HG03520 (cell line): ENCODE data around the gene ADM.

Experiments used
- ATAC-seq: cut with Tn5 transposase; IDR thresholded peaks from one replicate; pipeline ENCODE4 v1.9.1; 2021; ENCODE audit warnings: mild to moderate bottlenecking, moderate library complexity; ENCODE audit not compliant: unreplicated experiment

The ADM gene

DNA sequence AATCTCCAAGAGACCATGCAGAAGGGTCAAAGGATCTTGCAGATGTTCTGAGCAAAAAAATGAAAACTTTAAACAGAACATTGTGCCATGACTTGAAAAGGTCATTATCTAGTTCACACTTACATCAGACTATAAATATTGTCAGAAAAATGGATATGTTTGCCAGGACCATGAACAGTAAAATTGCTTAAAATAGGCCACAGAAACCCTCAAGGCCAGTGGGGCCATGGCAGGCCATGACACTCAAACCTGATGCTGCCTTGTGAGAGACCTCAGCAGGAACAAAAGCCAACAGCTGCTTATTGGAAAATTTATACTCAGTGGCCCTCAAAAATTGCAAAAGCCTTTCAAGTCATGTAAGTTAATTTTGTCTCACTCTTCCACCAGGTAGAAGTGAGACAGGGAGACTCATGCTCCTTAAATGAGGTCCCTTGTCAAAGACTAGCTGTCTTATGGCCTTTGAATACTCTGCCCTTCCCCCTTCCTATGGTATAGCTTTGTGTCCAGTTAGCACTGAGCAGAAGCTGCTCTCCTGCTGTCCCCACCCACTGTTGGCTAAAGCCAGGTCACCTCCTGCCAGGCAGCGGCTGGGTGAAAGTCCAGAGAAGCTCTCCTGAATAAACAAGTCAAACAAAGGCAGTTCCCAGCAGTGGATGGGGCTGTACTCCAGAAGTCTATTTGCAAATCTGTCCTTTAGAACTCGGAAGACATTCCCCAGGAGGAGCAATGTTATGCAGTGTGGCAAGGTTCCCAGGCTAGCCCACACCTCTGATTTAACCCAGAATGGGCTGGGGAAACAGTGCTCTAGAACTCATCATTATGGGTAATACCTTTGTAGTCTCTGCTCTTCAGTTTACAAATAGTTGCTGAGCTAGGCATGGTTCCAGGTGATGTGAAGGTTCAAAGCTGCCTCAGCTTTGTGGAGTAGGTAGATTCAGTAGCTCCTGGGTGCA lies 21.4 kb downstream of the ADM start:
- no peak for ATAC-seq

DNA sequence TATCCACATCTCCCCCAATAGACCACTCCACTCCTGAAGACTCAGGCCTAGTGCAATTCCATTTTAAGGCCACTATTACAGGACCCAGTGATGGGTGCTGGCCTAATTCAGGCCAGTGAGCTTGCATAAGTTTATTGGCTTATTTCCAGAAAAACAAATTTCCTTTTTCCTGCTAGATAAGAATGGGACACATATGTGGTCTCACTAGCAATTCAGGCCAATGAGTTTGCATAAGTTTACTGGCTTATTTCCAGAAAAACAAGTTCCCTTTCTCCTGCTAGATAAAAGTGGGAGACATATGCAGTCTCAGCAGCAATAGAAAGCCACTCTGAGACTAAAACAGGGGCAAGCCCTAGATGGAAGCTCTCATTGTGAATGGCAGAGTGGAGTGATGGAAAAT lies 22.4 kb downstream of the ADM start:
- ATAC-seq, result no peak

DNA sequence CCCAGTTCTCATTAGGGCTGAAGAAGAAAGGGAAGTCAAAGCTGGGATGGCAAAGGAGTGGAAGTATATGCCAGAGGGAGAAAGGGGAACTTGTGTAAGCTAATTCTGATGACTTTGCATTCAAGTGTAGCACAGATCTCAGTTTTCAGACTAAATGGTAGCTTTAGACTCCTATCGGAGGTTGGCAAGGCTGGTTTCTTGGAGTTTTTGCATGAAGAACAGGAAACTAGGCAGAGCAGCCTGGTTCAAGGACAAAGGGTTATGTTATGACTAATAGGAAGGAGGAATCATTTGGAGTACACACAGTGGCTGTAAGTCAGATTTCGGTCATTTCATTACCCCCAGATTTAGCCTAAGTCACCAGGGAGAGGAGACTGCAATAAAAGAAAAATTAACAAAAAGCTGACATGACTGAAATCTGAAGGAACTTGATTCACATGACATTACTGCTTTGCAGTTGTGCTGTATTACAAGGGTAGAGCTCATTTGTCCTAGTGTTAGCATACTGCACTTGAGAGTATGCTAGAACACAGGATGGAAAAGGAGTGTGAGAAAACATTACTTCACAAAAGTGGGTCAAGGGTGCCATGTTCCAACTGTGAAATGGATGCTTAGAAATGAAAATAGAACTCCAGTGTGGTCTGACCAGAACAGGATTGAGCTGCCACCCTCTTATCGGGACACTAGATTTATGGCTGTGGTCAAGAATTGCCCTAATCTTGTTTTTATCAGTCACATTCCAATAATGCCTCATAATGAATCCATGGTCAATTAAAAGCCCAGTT lies 23.6 kb downstream of the ADM start:
- ATAC-seq, result no peak

DNA sequence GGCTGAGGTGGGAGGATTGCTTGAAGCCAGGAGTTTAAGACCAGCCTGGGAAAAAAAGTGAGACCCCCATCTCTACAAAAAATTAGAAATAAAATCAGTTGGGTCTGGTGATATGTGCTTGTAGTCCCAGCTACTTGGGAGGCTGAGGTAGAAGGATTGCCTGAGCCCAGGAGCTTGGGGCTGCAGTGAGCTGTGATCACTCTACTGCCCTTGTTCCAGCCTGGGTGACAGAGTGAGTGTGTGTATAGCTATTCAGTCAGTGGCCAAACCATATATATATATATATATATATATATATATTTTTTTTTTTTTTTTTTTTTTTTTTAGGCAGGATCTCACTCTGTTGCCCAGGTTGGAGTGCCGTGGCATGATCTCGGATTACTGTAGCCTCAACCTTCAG lies 24.5 kb downstream of the ADM start:
- no peak for ATAC-seq

DNA sequence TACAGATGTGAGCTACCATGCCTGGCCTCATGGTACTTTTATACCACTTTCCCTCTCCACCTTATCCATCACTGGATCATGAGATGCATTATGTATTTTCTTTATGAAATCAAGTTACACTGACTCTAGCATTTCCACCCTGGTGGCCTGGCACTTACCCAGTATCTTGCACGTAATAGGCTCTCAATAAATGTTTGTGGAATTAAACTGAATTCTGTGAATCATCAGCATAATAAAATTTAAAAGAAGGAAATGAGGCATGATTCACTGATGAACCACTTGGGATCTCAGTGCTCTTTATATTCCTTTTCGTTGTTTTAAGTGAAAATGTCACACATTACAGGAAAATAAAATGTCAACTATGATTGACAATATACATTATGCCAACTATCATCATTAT lies 25.1 kb downstream of the ADM start:
- no peak for ATAC-seq

DNA sequence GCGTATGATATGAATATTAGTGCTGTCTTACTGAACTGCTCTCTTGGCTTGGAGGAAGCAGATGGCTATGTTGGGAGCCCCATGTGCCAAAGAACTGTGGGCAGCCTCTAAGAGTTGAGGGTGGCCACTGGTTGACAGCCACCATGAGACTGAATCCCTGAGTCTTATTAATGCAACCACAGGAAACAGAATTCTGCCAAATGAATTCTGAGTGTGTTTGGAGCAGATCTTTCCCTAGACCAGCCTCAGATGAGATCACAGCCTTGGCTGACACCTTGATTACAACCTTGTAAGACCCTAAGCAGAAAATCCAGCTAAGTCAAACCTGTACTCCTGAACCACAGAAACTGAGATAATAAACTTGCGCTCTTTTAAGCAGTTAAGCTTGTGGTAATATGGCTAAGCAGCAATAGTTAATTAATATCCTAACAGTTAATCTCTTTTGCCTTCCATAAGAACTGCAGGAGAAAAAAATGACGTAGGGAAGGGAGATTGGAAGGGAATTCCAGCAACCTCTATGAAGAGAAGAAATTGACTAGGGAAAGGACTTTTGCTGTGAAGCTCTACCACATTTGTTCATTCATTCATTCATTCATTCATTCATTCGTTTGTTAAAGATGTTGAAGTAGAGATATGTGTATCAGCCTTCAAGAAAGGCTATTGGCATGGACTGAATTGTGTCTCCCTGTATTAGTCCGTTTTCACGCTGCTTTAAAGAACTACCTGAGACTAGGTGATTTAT lies 26.8 kb downstream of the ADM start:
- ATAC-seq, result no peak

DNA sequence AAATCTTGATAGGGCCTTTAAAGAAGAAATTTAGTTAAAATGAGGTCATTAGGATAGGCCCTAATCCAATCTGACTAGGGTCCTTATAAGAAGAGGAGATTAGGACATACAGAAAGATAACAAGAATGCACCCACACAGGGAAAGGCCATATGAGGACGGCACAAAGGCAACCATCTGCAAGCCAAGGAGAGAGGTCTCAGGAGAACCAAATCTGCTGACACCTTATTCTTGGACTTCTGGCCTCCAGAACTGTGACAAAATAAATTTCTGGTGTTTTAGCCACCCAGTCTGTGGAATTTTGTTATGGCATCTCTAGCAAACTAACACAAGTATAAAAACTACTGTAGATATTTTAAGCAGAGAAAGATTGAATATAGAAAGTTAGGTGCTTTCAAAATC lies 28.6 kb downstream of the ADM start:
- ATAC-seq, result no peak

DNA sequence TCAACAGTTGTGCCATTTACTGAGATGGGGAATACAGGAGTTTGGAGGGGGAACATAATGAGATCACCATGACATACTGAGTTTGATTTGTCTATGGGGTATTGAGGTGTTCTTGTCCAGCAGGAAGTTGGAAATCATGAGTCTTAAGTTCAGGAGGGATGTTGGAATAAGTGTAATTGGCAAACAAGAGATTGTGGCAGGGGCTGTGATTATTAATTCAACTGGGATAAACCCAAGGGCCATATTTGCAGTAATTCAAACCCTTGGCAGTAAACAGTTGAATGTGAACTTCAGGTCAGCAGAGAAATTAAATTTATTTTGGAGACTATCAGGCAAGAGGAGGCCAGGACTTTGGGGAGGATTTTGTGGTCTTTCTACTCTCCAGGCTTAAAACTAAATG lies 33.4 kb downstream of the ADM start:
- no peak for ATAC-seq

DNA sequence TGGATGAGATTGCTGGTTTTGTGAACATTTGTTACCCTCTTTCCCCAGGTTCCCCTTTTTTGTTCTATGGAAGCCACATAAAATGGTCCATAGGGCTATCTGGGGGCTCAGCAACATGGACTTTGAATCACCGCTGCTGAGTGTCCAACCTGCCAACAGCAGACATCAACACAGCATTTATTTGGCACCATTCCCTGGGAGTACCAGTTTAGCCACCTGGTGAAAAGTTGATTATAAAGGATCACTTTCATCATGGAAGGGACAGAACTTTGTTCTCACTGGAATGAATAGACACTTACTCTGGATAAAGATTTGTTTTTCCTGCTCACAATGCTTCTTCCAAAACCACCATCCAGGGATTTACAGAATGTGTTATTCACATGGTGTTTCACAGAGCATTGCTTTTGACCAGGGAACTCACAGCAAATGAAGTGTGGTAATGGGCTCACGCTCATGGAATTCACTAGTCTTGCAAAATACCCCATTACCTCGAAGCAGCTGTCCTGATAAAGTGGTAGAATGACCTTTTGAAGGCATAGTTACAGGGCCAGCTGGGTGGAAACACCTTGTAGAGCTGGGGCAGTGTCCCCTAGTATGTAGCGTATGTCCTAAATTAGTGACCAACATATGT lies 43.9 kb downstream of the ADM start:
- no peak for ATAC-seq

DNA sequence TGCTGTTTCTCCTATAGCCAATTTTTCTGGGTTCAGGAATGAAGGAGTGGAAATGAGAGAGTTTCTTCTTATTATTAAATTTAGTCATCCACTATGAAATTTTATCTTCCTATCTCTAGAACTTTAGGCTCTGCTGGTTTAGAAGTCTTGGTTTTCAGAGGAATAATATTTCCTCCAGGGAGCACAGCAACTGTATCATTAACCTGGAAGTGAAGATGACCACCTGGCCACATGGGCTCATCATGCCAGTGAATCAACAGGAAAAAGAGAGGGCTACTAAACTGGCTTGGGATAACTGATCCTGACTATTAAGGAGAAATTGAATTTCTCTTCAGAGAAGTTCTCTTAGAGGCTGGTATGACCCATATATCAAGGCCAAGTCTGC lies 44.4 kb downstream of the ADM start:
- no peak for ATAC-seq

DNA sequence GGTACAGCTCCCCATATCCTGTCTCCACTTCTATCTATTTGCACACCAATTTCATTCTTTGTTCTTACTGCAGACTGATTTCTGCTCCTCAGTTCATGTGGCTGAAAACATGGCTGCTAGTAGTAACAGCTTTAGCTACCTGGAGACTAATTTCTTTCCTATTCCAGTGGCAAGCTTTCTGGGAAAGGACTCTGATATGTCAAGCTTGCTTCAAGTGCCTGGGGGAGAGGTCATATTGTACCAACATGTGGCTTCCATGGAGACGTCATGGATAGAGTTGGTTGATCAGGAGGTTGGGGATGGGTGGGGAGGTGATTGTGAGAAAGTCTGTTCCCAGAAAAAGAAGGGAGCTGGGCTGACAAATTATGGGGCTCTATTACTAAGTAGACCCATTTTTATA lies 44.9 kb downstream of the ADM start:
- ATAC-seq, result no peak

DNA sequence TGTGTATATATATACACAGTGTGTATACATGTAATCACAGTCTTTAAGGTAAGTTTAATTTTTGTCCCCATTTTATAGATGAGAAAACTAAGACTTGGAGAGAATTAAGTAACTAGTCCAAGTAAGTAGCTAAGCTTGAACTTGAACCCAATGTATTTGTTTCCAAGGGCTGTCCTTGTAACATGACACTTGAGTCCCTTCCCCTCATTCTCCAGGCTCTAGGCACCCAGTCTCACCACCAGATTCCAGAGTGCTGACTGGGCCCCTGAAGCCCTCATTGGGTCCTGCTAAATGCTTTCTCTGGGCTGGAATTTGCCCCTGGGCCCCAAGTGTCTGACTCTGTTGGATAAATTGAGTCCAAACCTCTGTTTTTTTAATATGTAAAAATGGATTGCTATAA lies 45.5 kb downstream of the ADM start:
- no peak for ATAC-seq

DNA sequence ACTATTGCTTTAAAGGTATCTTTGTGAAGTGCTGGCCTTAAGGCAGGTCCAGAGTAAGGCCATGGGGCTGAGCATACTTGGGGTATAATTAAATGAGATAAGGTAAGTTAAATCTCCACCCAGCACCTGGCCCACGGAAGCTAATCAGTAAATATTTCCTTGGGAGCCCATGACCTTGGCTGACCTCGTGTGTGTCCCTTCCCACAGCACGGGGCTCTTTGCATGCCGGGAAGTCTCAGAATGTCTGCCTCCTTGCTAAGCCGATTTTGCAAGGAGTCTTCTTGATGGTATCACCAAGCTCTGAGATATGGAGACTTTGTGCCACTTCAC lies 46.5 kb downstream of the ADM start:
- no peak for ATAC-seq

DNA sequence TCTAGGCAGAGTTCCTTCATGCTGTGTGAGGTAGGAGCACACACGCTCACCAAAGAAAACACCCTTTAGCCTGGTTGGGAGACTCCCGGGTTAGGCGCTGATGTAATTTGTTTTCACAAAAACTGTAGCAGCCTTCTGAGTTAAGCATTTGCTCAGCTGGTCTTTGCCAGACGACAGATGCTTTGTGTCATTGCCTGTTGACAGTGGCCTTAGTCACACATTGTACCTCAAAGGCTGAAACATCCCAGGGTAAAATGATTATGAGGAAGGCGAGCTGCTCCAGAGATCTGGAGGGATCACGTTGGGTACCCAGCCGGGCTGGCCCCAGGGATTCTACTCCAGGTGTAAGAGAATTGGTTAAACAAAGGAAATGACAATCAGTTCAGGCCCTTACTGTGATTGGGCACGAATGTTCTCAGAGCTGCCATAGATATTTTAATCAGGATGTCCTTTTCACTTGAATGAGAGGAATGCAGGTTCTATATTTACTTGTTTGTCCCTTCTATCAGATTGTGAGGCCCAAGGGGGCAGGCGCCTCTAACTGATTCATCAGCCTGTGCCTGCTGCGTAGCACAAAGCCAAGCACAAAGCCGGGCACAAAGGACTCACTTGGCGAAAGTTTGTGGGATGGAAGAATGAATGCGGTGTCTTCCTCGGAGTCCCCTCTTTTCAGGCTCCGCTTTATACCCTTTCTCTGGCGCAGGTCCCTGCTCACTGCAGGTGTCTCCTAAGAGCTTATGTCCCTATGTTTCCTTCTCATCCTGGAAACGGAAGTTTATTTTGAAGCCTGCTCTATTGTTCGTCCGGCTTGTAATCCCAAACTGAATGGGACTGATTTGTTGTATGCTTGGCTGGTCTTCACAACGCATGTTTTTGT lies 47.1 kb downstream of the ADM start:
- no peak for ATAC-seq

DNA sequence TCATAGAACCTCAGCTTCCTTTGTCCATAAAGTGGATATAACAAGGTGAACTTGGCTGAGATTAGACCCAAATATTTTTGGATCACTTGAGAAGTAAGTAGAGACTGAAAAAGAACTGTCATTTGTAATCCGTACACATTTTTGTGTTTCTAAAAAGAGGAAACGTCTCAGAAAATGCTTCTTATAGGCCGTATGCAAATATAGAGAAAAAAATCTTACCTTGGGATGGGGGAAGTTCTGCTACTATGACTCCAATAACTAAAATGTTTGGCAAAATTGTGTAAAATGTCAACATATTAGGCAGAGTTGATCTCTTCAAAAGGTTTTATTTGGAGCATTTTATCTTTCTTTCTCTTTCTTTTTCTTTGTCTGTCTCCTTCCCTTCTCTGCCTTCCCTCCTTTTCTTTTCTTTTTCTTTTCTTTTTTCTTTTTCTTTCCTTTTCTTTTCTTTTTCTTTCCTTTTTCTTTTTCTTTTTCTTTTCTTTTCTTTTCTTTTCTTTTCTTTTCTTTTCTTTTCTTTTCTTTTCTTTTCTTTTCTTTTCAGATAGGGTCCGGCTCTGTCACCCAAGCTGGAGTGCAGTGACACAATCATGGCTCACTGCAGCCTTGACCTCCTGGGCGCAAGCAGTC lies 48.2 kb downstream of the ADM start:
- ATAC-seq, result no peak

DNA sequence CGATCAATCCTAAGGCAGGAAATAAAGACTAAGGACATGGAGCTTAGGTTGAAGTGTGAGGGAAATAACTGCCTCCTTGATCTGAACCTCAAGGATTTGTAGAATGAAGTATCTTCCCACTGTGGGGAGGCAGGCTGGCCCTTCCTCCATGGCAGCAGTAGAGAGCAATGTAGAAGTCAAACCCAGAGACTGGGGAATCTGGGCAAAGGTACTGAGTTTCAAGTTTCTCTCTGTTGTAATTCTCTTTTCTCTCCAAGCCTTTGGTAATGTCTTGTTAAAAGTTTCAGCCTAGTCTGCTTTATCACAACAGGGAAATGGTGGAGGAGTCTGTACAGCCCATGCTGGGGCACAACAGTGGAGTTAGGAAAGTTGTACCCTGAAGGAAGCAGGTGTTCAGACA lies 49.5 kb downstream of the ADM start:
- no peak for ATAC-seq

DNA sequence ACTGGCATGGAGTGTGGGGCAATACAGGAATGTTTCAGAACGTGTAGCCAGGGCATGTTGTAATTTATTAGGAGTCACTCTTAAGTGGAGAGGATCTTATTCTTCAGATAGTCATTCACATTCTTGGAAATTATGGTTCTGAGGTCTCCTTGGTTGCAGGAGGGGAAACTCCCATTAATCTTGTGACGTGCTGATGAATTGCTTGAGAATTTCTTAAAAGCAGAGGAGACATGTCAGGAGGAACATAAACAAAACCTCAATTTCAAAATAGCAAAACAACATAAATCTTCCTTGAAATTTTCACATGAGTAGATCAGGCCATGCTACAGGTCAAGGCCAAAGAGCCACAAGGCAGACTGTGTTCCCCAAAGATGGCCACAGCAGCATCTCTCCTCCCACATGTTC lies 50.4 kb downstream of the ADM start:
- no peak for ATAC-seq

DNA sequence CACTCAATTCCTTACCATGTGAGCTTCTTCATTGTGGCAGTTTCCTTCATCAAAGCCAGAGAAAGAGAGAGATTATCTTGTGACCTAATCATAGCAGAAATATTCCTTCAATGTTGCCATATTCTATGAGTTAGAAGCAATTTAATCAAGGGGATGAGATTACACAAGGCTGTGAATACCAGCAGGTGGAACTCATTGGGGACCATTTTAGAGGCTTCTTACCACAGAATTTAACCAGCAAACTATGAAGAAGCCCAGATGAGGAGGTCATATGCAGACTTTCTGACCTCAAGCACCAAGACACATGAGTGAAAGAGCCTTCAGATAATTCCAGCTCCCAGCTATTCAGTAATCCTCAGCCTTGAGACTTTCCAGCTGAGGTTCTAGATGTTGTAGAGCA lies 51.3 kb downstream of the ADM start:
- ATAC-seq, result no peak
